DOHH2 (cell line): ENCODE measurements around the gene NLGN2.
"Not testable (repeated sequence)": the region's sequence is repeated elsewhere in the genome, so short reads cannot be mapped to it uniquely, and the experiment has no call there.

ENCODE experiments used
- H3F3A ChIP-seq: fragments of 200-600 bp; sonication (generic), shearing (Covaris generic); 2 replicates; pipeline ENCODE4 v1.6.0; 2016; ENCODE audit warnings: antibody characterized with exemption, mild to moderate bottlenecking; ENCODE audit not compliant: control insufficient read depth, insufficient read depth
- H3K27ac ChIP-seq: fragments of 200-600 bp; sonication (generic); 2 replicates; pipeline ENCODE4 v1.5.1; 2014; ENCODE audit warnings: low read depth, mild to moderate bottlenecking, low read length, moderate library complexity
- H3K27me3 ChIP-seq: fragments of 200-600 bp; sonication (generic); 2 replicates; pipeline ENCODE4 v1.6.1; 2014; ENCODE audit warnings: mild to moderate bottlenecking, low read length, mixed read lengths; ENCODE audit not compliant: control insufficient read depth
- H3K36me3 ChIP-seq: fragments of 200-600 bp; sonication (generic); 2 replicates; pipeline ENCODE4 v1.6.1; 2014; ENCODE audit warnings: mild to moderate bottlenecking, low read length, moderate library complexity, mixed read lengths; ENCODE audit not compliant: control insufficient read depth
- H3K4me1 ChIP-seq: fragments of 200-600 bp; sonication (generic); 2 replicates; pipeline ENCODE4 v1.6.1; 2014; ENCODE audit warnings: mild to moderate bottlenecking, low read length, mixed read lengths; ENCODE audit not compliant: control insufficient read depth
- H3K4me2 ChIP-seq: fragments of 200-600 bp; sonication (generic); 2 replicates; pipeline ENCODE4 v1.6.0; 2014; ENCODE audit warnings: mild to moderate bottlenecking, low read length, moderate library complexity
- H3K4me3 ChIP-seq: fragments of 200-600 bp; sonication (generic); 2 replicates; pipeline ENCODE4 v1.5.1; 2014; ENCODE audit warnings: mild to moderate bottlenecking, low read length, mixed read lengths
- H3K79me2 ChIP-seq: fragments of 200-600 bp; sonication (generic); 2 replicates; pipeline ENCODE4 v1.6.1; 2014; ENCODE audit warnings: mild to moderate bottlenecking, low read length, mixed read lengths; ENCODE audit not compliant: control insufficient read depth
- H3K9me2 ChIP-seq: fragments of 200-600 bp; sonication (generic); replicated peaks from 2 replicates; pipeline ENCODE4 v1.6.1; 2014; ENCODE audit warnings: mild to moderate bottlenecking, low read length, mixed read lengths; ENCODE audit not compliant: control insufficient read depth
- H3K9me3 ChIP-seq: fragments of 200-600 bp; sonication (generic); 2 replicates; pipeline ENCODE4 v1.6.1; 2014; ENCODE audit warnings: antibody characterized with exemption, low read length, mixed read lengths; ENCODE audit not compliant: control insufficient read depth, insufficient read depth
- H4K20me1 ChIP-seq: fragments of 200-600 bp; sonication (generic); 2 replicates; pipeline ENCODE4 v1.6.0; 2014; ENCODE audit warnings: low read depth, mild to moderate bottlenecking, antibody characterized with exemption, low read length, moderate library complexity; ENCODE audit not compliant: control insufficient read depth, insufficient read depth
- CTCF ChIP-seq: fragments of 200-600 bp; sonication (generic); IDR thresholded peaks from one replicate; pipeline ENCODE4 v1.5.1; 2014; ENCODE audit warnings: antibody characterized with exemption, mild to moderate bottlenecking, low read depth, low read length; ENCODE audit not compliant: poor library complexity, severe bottlenecking
- EZH2phosphoT487 ChIP-seq: fragments of 200-600 bp; sonication (generic); IDR thresholded peaks from 2 replicates; pipeline ENCODE4 v1.6.1; 2017; ENCODE audit warnings: borderline replicate concordance, mild to moderate bottlenecking, antibody characterized with exemption, low read length, moderate library complexity, mixed read lengths

The NLGN2 gene

DNA sequence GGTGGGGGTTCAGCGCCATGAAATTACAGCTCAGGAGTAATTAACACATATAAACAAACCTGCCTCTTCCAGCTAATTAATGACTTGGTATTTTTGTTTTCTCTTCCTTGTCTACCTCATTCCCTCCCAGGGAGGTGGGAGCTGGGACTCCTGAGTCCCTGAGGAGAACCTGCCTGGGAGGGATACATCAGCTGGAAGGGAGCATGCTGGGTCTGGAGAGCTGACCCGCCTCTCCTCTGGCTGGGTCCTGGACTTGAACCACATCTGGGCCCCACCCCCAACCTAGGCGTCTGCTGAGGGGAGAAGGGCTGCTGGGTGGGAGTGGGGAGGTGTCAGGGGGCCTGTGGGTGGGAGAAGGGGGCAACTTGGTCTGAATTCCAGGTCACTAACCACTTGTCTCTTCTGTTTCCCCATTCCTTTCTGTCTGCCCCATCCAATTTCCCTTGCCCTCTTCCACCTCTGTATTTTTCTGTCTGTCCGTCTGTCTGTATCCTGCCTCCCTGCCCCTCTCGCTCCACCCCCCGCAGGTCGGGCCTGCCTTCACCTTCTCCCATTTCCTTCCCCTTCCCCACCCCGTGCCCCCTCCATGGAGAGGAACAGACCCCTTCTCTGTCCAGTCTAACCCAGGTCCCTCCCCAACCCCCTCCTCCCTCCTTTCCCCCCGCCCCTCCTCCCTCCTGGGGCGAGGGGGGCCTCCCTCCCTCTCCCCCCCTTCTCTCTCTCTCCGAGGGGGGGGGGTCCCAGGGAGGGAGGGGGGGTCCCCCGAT lies at the start of gene NLGN2:
Gene NLGN2 (plus strand): TSS at position 361 of the 767 bp plus-strand sequence. CDS start 411 bp downstream, outside the sequence.
- Histone ChIP-seq H3K9me2 (no peaks in the 10 kb centered on the region), H3K9me3 (no peaks in the 10 kb centered on the region), H3F3A (0 out of 2 replicates have a peak, but pooled peaks cover 2% of the 10 kb centered on the region), H3K4me1 (peaks cover 10% of the 10 kb centered on the region), H3K27ac (no peak within 1 kb of the TSS), H3K79me2 (peaks cover 9% of the 10 kb centered on the region), H3K4me3 (no peak within 1 kb of the TSS), H3K27me3 (no peaks in the 10 kb centered on the region), H3K36me3 (0 out of 2 replicates have a peak, but pooled peaks cover 4% of the 10 kb centered on the region), H3K4me2 (no peak within 1 kb of the TSS), H4K20me1 (no peaks in the 10 kb centered on the region)
- TF ChIP-seq CTCF, result no peak
- TF ChIP-seq EZH2phosphoT487, result no peak

- no peaks in the 10 kb centered on the region for H3K9me3 ChIP-seq
- H3K79me2 ChIP-seq, result no peaks in the 10 kb centered on the region
- no peak overlapping the region for H3K4me2 ChIP-seq
- H3K4me1 ChIP-seq, result no peaks in the 10 kb centered on the region
- no peaks in the 10 kb centered on the region for H3F3A ChIP-seq
- H3K36me3 ChIP-seq, result no peaks in the 10 kb centered on the region
- no peaks in the 10 kb centered on the region for H3K27me3 ChIP-seq
- H3K9me2 ChIP-seq, result no peaks in the 10 kb centered on the region
- no peak for TF ChIP-seq CTCF
- TF ChIP-seq EZH2phosphoT487, result no peak
- H3K27ac ChIP-seq, result no peak overlapping the region
- no peak overlapping the region for H3K4me3 ChIP-seq
- no peaks in the 10 kb centered on the region for H4K20me1 ChIP-seq
Measured at GRCh38 chr17:7361906-7362305, 45.7 kb upstream of the NLGN2 start.

GRCh38 chr17:7363311-7363710 lies 44.3 kb upstream of the NLGN2 start:
- no peaks in the 10 kb centered on the region for H4K20me1 ChIP-seq
- H3K9me3 ChIP-seq, result no peaks in the 10 kb centered on the region
- H3F3A ChIP-seq, result no peaks in the 10 kb centered on the region
- H3K79me2 ChIP-seq, result no peaks in the 10 kb centered on the region
- no peak overlapping the region for H3K4me2 ChIP-seq
- no peaks in the 10 kb centered on the region for H3K4me1 ChIP-seq
- no peaks in the 10 kb centered on the region for H3K9me2 ChIP-seq
- no peak for TF ChIP-seq EZH2phosphoT487
- TF ChIP-seq CTCF, result no peak
- no peak overlapping the region for H3K4me3 ChIP-seq
- H3K36me3 ChIP-seq, result no peaks in the 10 kb centered on the region
- no peak overlapping the region for H3K27ac ChIP-seq
- H3K27me3 ChIP-seq, result no peaks in the 10 kb centered on the region

- not testable (repeated sequence) for H3K36me3 ChIP-seq, H3K4me1 ChIP-seq, H3K4me2 ChIP-seq, H3K27me3 ChIP-seq, H3K9me2 ChIP-seq, H3K9me3 ChIP-seq, H3K27ac ChIP-seq, H3K4me3 ChIP-seq, H3F3A ChIP-seq, H4K20me1 ChIP-seq, H3K79me2 ChIP-seq
Measured at GRCh38 chr17:7365963-7366362, 41.7 kb upstream of the NLGN2 start.
